Measurements from ENCODE around the gene MGST1.

The MGST1 gene

DNA sequence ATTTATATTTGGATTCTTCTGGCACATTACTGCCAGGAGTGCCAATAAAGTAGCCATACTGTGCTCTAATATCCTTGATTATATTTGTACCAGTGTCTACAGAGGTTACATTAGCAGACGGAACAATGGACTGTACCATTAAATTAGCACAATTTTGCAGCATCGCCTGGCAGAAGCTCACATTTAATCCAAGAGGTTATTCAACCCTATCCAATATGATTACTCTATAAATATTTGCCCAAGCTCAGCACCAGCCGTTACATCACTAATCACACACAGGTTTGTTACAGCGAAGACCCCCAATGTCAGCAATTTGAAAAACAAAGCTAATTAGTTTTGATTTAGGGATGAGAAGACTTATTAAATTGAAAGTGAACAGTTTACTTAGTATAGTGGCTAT lies 16.9 kb upstream of the MGST1 start:
- Mint-ChIP-seq H3K4me1 (no peaks in the 10 kb centered on the region), H3K36me3 (no peaks in the 10 kb centered on the region), H3K4me3 (no peak overlapping the region), H3K9me3 (peaks cover 7% of the 10 kb centered on the region), H3K27me3 (no peaks in the 10 kb centered on the region), H3K27ac (no peak overlapping the region)
- ATAC-seq (ENCODE audit: low read depth) (no peak), DNase-seq (ENCODE audit: low spot score in 2 of 2) (no peak)

DNA sequence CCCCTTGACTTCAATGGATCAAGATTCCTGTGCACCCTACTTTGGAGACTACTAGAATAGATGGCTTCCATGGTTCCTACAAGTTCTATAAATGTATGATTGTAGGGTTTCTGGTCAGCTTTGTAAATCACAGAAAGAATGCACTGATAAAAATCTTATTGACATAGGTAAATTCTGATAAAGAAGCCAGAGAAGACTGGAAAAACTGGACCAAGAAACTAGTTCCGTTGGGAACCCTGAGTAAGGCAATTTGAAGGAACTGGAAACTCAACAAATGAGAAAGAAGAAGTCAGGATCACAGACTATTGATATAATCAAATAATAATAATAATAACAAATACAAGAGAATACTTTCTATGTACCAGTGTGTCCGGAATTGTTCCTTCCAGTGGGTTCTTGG lies 15.4 kb upstream of the MGST1 start:
- H3K27me3 Mint-ChIP-seq = no peaks in the 10 kb centered on the region
- no peak for DNase-seq (ENCODE audit: low spot score in 2 of 2)
- no peaks in the 10 kb centered on the region for H3K4me1 Mint-ChIP-seq
- H3K9me3 Mint-ChIP-seq = peaks cover 7% of the 10 kb centered on the region
- no peaks in the 10 kb centered on the region for H3K36me3 Mint-ChIP-seq
- H3K27ac Mint-ChIP-seq = no peak overlapping the region
- no peak for ATAC-seq (ENCODE audit: low read depth)
- no peak overlapping the region for H3K4me3 Mint-ChIP-seq

DNA sequence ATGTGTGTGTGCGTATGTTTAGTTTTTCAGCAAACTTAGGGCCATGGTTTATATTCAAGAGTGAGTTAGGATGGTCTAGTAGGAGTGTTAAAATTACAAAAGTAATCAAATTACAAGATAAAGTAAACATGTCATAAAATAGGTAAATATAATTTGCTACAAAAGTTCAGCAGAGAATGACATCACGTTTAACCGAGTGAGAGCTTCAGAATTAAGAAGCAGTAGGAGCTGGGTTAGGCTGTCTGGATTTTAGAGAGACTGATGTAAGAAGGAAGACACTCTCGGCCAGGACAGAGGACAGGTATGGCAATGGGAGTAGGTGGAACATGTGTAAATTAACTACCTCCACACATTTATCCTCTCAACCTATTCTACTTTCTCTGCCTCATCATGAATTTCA lies 11.6 kb upstream of the MGST1 start:
- DNase-seq (ENCODE audit: low spot score in 2 of 2) (no peak), ATAC-seq (ENCODE audit: low read depth) (no peak)
- Mint-ChIP-seq H3K9me3 (peaks cover 3% of the 10 kb centered on the region), H3K27me3 (no peaks in the 10 kb centered on the region), H3K36me3 (no peaks in the 10 kb centered on the region), H3K27ac (no peak overlapping the region), H3K4me3 (no peak overlapping the region), H3K4me1 (no peaks in the 10 kb centered on the region)

DNA sequence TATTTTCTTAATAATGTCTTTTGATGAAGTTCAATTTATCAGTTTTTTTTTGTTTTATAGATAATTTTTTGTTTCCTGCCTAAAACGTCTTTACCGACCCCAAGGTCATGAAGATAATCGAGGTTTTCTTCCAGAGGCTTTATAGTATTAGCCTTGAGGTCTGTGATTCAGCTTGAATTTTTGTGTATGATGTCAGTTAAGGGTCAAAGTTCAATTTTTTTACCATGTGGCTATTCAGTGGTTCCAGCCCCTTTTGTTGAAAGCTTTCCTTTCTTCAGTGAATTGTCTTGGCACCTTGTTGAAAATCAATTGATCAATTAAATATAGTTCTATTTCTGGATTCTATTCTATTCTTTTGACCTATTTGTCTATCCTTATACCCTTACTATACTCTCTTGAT lies 3.2 kb upstream of the MGST1 start:
- Mint-ChIP-seq H3K9me3 (peaks cover 2% of the 10 kb centered on the region), H3K4me3 (no peak overlapping the region), H3K27ac (no peak overlapping the region), H3K27me3 (peaks cover 3% of the 10 kb centered on the region), H3K36me3 (no peaks in the 10 kb centered on the region), H3K4me1 (no peaks in the 10 kb centered on the region)
- no peak for ATAC-seq (ENCODE audit: low read depth)
- DNase-seq (ENCODE audit: low spot score in 2 of 2) = no peak

DNA sequence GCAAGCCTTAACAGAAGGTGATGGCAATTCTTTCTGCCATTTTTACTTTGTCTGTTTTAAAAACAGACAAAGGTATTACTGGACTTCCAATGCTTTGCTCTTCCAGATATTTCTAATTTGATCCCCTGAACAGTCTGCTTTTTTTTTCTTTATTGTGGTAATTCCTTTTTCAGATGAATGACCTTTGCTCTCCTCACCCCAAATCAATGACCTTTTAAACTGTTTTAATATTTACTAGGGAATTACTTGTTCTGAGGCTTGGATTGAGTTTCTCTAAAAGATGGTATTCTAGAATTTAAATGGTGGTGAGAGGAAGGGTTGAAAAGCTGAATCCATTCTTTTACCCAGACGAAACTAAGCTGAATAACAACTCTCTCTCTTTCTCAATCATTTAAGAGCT lies 2.3 kb upstream of the MGST1 start:
- Mint-ChIP-seq H3K4me3 (no peak overlapping the region), H3K4me1 (no peaks in the 10 kb centered on the region), H3K36me3 (no peaks in the 10 kb centered on the region), H3K27ac (no peak overlapping the region), H3K27me3 (peaks cover 3% of the 10 kb centered on the region), H3K9me3 (peaks cover 2% of the 10 kb centered on the region)
- no peak for DNase-seq (ENCODE audit: low spot score in 2 of 2)
- ATAC-seq (ENCODE audit: low read depth) = no peak

DNA sequence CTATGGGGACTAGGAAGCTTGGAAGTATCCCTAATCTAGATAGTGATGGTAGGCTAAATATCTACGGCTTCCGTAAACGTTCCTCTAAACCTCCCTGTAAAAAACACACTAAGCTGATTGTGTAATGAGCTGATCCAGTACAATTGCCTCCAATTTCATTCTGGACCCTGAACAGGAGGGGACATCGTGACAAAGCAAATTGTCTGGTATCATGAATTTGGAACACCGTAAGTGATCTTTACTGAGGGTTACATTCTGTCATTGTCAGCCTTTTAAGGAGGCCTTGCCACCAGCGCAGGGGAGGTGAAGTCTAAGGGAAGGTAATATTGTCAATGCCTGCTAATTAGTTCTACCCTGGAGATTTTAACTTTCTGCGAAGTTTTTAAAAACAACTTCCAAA lies 487 bp upstream of the MGST1 start:
- DNase-seq (ENCODE audit: low spot score in 2 of 2) = no peak
- Mint-ChIP-seq H3K4me3 (no peak overlapping the region), H3K4me1 (no peaks in the 10 kb centered on the region), H3K9me3 (peaks cover 2% of the 10 kb centered on the region), H3K27me3 (peaks cover 3% of the 10 kb centered on the region), H3K27ac (no peak overlapping the region), H3K36me3 (no peaks in the 10 kb centered on the region)
- no peak for ATAC-seq (ENCODE audit: low read depth)

DNA sequence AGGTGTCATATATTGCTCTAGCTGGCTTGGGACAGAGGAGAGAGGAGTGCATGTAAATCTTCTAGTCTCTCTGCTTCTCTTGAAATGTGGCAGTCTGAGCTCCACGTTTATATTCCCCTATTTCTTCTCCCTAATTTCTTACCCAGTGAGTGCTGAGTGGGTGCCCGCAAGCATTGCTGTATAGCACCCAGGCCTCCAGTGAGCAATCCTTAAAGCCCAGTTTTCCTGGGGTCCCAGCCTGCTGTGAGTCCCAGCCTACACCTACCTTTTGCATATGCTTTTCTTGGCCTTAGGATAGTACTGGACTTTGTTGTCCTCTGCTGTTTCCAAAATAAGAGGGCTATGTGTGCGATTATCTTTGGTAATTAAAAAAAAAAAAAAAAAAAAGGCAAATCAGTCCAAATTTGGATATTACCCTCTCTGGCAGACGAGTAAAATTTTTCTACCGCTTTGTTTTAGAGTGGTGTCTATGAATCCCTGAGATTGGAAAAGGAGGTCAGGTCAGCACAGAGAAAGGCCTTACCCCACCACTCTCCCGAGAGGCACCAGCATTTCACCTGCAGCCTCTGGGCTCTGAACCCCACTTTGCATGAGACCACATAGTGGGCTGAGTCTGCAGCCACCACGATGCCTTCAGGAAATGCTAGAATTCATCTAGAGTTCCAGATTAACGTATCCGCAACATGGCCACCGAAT lies 1.1 kb downstream of the MGST1 start:
- ATAC-seq (ENCODE audit: low read depth) (no peak), DNase-seq (ENCODE audit: low spot score in 2 of 2) (no peak)
- H3K9me3 Mint-ChIP-seq = no peaks in the 10 kb centered on the region
- H3K27me3 Mint-ChIP-seq = peaks cover 3% of the 10 kb centered on the region
- H3K4me3 Mint-ChIP-seq = no peak overlapping the region
- H3K27ac Mint-ChIP-seq = no peak overlapping the region
- H3K4me1 Mint-ChIP-seq = no peaks in the 10 kb centered on the region
- H3K36me3 Mint-ChIP-seq = no peaks in the 10 kb centered on the region

DNA sequence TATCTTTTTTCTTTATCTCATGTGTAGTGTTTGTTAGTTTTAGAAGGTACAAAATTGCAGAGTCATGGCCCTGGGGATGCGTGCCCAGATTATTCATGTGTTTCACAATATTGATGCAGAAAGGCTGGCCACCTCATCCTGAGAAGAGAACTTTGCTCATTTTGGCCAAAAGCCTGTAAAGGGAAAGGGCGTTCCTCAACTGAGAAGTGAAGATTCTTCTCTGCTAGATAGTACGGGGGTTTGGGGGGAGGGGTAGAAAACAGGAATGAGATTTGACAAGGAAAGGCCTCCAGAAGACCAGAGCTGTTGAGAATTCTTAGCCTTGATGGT lies 1.7 kb downstream of the MGST1 start:
- no peak overlapping the region for H3K27ac Mint-ChIP-seq
- DNase-seq (ENCODE audit: low spot score in 2 of 2) (no peak), ATAC-seq (ENCODE audit: low read depth) (no peak)
- no peak overlapping the region for H3K4me3 Mint-ChIP-seq
- H3K9me3 Mint-ChIP-seq = no peaks in the 10 kb centered on the region
- H3K4me1 Mint-ChIP-seq = no peaks in the 10 kb centered on the region
- H3K27me3 Mint-ChIP-seq = peaks cover 3% of the 10 kb centered on the region
- H3K36me3 Mint-ChIP-seq = no peaks in the 10 kb centered on the region

DNA sequence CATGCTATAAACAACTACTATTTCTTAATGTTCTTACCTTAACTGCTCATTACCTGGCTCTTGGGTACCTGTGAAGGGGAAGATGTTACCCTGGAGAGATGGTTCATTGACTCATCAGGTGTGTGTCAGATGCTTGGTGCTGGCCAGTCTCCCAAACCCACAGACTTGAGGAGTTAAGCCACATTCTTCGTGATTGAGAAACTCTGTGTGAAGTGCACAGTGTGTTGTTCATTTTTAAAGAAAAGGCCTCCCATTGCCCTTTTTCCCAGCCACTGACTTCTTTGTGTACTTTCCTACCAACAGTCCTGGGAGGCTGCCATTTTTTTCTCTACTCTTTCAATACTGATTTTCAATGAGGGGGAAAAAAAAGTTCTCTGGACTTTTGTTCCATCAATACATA lies 3.2 kb downstream of the MGST1 start:
- Mint-ChIP-seq H3K4me1 (no peaks in the 10 kb centered on the region), H3K27me3 (peaks cover 3% of the 10 kb centered on the region), H3K27ac (no peak overlapping the region), H3K9me3 (no peaks in the 10 kb centered on the region), H3K4me3 (no peak overlapping the region), H3K36me3 (no peaks in the 10 kb centered on the region)
- no peak for DNase-seq (ENCODE audit: low spot score in 2 of 2)
- no peak for ATAC-seq (ENCODE audit: low read depth)

DNA sequence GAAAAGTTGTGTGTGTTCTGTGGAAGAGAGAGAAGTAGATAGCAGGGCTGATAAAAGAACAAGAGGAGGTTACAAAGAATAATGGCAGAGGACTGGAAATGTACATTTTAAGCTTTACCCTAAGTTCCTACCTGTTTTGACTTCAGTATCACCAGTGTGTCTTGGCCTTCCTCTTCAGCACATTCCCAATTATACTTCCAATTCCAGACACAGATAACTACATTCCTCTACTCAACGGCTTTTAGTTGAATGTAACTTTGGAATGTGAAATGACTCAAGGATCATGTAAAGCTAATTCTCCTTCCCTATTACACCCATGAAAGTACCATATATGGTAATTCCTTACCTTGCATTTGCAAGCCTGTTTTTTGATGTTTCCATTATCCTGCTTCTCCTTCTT lies 5.0 kb downstream of the MGST1 start:
- no peaks in the 10 kb centered on the region for H3K36me3 Mint-ChIP-seq
- ATAC-seq (ENCODE audit: low read depth) = no peak
- H3K27me3 Mint-ChIP-seq = no peaks in the 10 kb centered on the region
- no peak overlapping the region for H3K27ac Mint-ChIP-seq
- no peaks in the 10 kb centered on the region for H3K4me1 Mint-ChIP-seq
- no peaks in the 10 kb centered on the region for H3K9me3 Mint-ChIP-seq
- DNase-seq (ENCODE audit: low spot score in 2 of 2) = no peak
- no peak overlapping the region for H3K4me3 Mint-ChIP-seq

DNA sequence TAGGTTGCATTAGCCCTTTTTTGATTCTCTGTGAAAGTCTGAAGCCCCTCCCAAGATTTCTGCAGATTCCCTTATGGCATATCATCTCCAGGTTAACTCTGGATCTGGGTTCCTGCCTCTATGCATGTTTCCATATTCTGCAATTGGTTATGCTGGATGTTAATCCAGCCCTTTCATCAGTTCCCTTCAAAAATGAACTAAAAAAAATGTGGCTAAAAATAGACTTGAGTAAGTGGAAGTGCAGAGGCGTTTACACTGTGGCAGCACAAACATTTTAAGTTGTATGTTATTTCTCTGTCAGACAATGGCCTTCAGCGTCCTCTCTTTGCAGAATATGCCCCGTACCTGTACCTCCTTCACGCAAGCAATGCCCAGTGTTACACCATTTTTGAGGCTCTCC lies 11.4 kb downstream of the MGST1 start:
- Mint-ChIP-seq H3K27ac (no peak overlapping the region), H3K36me3 (no peaks in the 10 kb centered on the region), H3K27me3 (no peaks in the 10 kb centered on the region), H3K4me1 (no peaks in the 10 kb centered on the region), H3K9me3 (peaks cover 3% of the 10 kb centered on the region), H3K4me3 (no peak overlapping the region)
- DNase-seq (ENCODE audit: low spot score in 2 of 2) (no peak), ATAC-seq (ENCODE audit: low read depth) (no peak)

DNA sequence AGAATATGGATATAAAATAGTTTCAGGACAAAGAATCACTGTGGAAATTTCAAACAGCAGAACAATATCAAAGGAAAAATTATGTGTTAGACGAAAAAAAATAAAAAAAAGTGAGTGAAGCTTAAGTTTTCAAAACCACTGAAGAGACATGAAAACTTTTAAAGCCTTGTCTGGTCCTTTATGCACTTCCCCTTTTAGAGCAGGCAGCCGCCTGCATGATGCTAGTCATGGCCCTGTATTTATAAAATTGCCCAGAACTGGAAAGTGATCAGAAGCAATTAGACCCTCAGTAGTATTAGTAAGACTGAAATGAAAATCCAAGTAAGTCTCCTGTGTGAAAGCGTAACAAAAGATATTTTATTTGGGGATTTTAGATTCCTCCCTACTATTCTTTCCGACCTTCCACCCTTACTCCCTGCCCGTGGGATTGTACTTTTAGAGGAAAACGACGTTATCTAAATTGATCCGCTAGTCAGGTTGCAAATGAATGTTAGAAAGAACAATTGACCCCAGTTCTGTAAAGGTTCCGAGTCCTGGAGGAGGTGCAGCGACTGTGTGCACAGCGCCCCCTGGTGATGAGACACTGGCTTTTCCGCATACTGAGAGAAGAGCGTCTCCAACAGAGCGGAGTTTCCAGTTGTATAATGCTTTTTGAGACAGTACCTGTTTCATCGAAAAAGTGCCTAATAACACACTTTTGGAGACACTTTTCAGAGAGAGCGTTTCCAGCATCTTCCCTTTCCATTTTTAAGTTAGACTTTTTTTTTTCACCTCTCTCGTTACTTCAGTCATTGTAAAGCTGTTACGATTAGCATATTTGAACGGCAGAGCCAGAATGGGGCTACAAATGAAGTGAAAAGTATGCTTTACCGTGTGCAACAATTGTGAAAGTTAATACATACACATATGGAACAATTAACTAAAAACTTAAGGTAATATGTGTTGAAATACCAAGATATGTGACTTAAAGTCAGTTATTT lies 12.4 kb downstream of the MGST1 start:
- ATAC-seq (ENCODE audit: low read depth) = no peak
- H3K27me3 Mint-ChIP-seq = no peaks in the 10 kb centered on the region
- H3K36me3 Mint-ChIP-seq = no peaks in the 10 kb centered on the region
- H3K4me3 Mint-ChIP-seq = no peak overlapping the region
- no peak overlapping the region for H3K27ac Mint-ChIP-seq
- DNase-seq (ENCODE audit: low spot score in 2 of 2) = no peak
- H3K4me1 Mint-ChIP-seq = no peaks in the 10 kb centered on the region
- H3K9me3 Mint-ChIP-seq = peaks cover 3% of the 10 kb centered on the region

DNA sequence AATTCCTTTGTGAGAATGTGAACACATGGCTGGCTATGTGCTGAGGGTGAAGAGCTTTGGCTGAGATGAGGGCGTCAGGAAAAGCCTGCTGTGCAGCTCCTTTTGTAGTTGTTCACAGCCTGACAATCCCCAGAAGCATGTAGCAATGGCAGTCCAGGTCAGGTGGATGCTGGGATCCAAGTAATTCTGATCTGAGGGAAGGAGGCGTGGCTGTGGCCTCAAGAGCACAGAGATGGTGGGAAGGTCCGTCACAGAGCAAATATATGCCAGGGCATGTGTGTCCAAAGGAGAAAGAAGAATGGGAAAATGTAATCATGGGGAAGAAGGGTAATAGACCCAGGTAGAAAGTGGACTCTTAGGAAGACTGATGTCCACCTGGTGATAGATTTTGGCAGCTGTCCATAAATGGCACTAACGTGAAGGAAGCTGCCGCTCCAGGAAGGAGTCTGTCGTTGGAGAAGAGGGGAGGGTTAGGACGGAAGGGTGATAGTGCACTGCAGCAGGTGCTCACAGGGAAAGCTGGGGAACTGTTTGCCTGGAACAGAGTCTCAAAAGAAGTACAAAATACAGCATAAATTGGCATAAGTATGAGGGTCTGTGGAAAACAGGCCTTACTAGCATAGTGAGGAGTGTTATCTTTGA lies 13.8 kb downstream of the MGST1 start:
- DNase-seq (ENCODE audit: low spot score in 2 of 2) (no peak), ATAC-seq (ENCODE audit: low read depth) (no peak)
- Mint-ChIP-seq H3K9me3 (peaks cover 3% of the 10 kb centered on the region), H3K27me3 (no peaks in the 10 kb centered on the region), H3K36me3 (no peaks in the 10 kb centered on the region), H3K4me1 (no peaks in the 10 kb centered on the region), H3K4me3 (no peak overlapping the region), H3K27ac (no peak overlapping the region)

DNA sequence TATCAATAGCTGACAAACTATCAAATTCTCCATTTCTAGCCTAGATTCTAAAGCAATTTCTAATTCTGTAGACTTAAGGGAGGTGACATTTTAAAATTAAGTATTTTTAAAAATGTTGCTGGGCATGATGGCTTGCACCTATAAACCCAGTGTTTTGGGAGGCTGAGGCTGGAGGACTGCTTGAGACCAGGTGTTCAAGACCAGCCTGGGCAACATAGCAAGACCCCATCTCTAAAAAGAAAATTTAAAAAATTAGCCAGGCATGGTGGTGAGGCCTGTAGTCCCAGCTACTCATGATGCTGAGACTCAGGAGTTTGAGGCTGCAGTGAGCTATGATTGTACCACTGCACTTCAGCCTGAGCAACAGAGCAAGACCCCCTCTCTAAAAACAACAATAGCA lies 15.1 kb downstream of the MGST1 start:
- ATAC-seq (ENCODE audit: low read depth) (no peak), DNase-seq (ENCODE audit: low spot score in 2 of 2) (no peak)
- peaks cover 3% of the 10 kb centered on the region for H3K9me3 Mint-ChIP-seq
- H3K4me3 Mint-ChIP-seq = no peak overlapping the region
- H3K27me3 Mint-ChIP-seq = no peaks in the 10 kb centered on the region
- H3K4me1 Mint-ChIP-seq = no peaks in the 10 kb centered on the region
- no peak overlapping the region for H3K27ac Mint-ChIP-seq
- H3K36me3 Mint-ChIP-seq = no peaks in the 10 kb centered on the region

Measured in memory B cell (primary cell).